ENCODE measurements around the gene ERCC5. TPM values are rescaled to one million over a fixed set of nuclear protein-coding genes. Genes with fewer than 3 reads are reported as not detected.

ERCC5 gene
- total and polyA plus RNA-seq, 2 of the 8 experiments (the other 6 are each of a cell fraction or from before 2014, with no cell fraction given) = 3.8 to 24.4 TPM

- no peak overlapping the region for H2AFZ ChIP-seq (ENCODE audit: low read length)
- no peak overlapping the region for H4K8ac ChIP-seq (ENCODE audit: extremely low read depth, insufficient read depth, low read length)
- H3K14ac ChIP-seq (ENCODE audit: insufficient read length) = no peak overlapping the region
- H2BK120ac ChIP-seq (replicated peaks; ENCODE audit: low read depth, low read length) = no peak overlapping the region
- no peaks in the 10 kb centered on the region for H3K79me2 ChIP-seq (ENCODE audit: control insufficient read depth in 1 of 2, insufficient read depth in 2 of 2, low read length in 2 of 2)
- no peak overlapping the region for H3K56ac ChIP-seq (replicated peaks; ENCODE audit: insufficient read length, low read depth, low read length)
- no peak overlapping the region for H3K4ac ChIP-seq (replicated peaks; ENCODE audit: insufficient read length, low read depth, low read length)
- H3K23ac ChIP-seq (ENCODE audit: insufficient read length) = no peak overlapping the region
- H3K18ac ChIP-seq (ENCODE audit: extremely low read depth, low read length) = no peak overlapping the region
- 65% methylated on average over 22 of the region's 22 CpGs; no CpG with 5 or more reads in 1 of the 2 experiments for WGBS, 2 experiments (ENCODE audit: extremely low coverage in 1 of 2, insufficient coverage in 1 of 2, insufficient read length in 1 of 2, insufficient replicate concordance in 2 of 2, low coverage in 1 of 2, low lambda C conversion rate in 2 of 2, missing lambda C conversion rate in 1 of 2)
- no peak overlapping the region for H2BK20ac ChIP-seq (ENCODE audit: low read length)
- H3K9me3 ChIP-seq (ENCODE audit: insufficient read depth in 2 of 2, low read depth in 1 of 2, low read length in 1 of 2) = no peaks in the 10 kb centered on the region
- peak; percentile 33 to 59 for DNase-seq (ENCODE audit: low read depth in 1 of 2, low spot score in 2 of 2)
- POLR2A ChIA-PET (ENCODE audit: partially characterized antibody) = interaction anchor here (1.4 kb wide), 1 partner anchor 32 kb away, joined by 3 read pairs; no protein-coding TSS in a partner anchor
- H4K5ac ChIP-seq (ENCODE audit: insufficient read length, low read depth, low read length) = no peak overlapping the region
- peak; percentile 84 for FAIRE-seq
- no peak overlapping the region for H4K91ac ChIP-seq (replicated peaks; ENCODE audit: insufficient read length, low read length)
- no peak overlapping the region; the same call in 1 of the 2 replicates for H2BK12ac ChIP-seq (ENCODE audit: low read depth, low read length)
- H3K79me1 ChIP-seq (ENCODE audit: low read depth, low read length) = no peaks in the 10 kb centered on the region
- no peak overlapping the region for H2AK5ac ChIP-seq (ENCODE audit: low read depth, low read length)
- no peak overlapping the region for H2BK5ac ChIP-seq (ENCODE audit: low read depth, low read length)
- peaks cover 0 to 5% (median 1%) of the 10 kb centered on the region in 4 experiments; a peak in 3 of 7 replicates for H3K4me1 ChIP-seq (replicated peaks in 1 of 4; ENCODE audit: control insufficient read depth in 3 of 4, insufficient read depth in 4 of 4, low read length in 3 of 4)
- no peak overlapping the region for H3K4me3 ChIP-seq (ENCODE audit: extremely low read depth in 1 of 4, insufficient read depth in 2 of 4, low read depth in 3 of 4, low read length in 4 of 4)
- peaks cover 0 to 21% (median 2%) of the 10 kb centered on the region in 4 experiments; a peak in 7 of 8 replicates for H3K36me3 ChIP-seq (ENCODE audit: control insufficient read depth in 2 of 4, insufficient read depth in 4 of 4, low read length in 3 of 4)
- no peak overlapping the region for H3K4me2 ChIP-seq (ENCODE audit: insufficient read depth in 1 of 2, low read depth in 2 of 2, low read length in 2 of 2)
- no peaks in the 10 kb centered on the region for H3K27me3 ChIP-seq (replicated peaks in 1 of 4; ENCODE audit: control insufficient read depth in 3 of 4, extremely low read depth in 1 of 4, insufficient read depth in 3 of 4, low read length in 3 of 4)
- no peaks in the 10 kb centered on the region for H4K20me1 ChIP-seq (replicated peaks in 1 of 2; ENCODE audit: control insufficient read depth in 1 of 2, insufficient read depth in 2 of 2, low read length in 2 of 2)
- CTCF ChIA-PET (ENCODE audit: partially characterized antibody) = interaction anchor here (0.6 to 3.0 kb wide), 54 partner anchors 8 to 1197 kb away, joined by 3 to 28 read pairs (median 4); partner anchors contain the start of gene TPP2
- no peak overlapping the region for H3K27ac ChIP-seq (ENCODE audit: low read depth, low read length)
- H3K9ac ChIP-seq (replicated peaks in 1 of 4; ENCODE audit: extremely low read depth in 1 of 4, low read depth in 3 of 4, low read length in 3 of 4) = no peak overlapping the region
- H2BK15ac ChIP-seq (ENCODE audit: low read length) = no peak overlapping the region
- no peaks in the 10 kb centered on the region for H3K23me2 ChIP-seq (ENCODE audit: low read depth, low read length)
- TF ChIP-seq RAD21 (IDR thresholded peaks at IDR 0.05 in 1 of 2, conservative IDR thresholded peaks at IDR 0.05 in 1 of 2; ENCODE audit: low read depth in 2 of 2, low read length in 2 of 2) (peak; percentile 86 to 90), RBBP5 (IDR thresholded peaks at IDR 0.05; ENCODE audit: borderline replicate concordance, low read depth, low read length) (no peak), ASH2L (IDR thresholded peaks at IDR 0.05; ENCODE audit: low read length) (no peak), SP4 (IDR thresholded peaks at IDR 0.05; ENCODE audit: low read length) (no peak), FOSL1 (IDR thresholded peaks at IDR 0.05; ENCODE audit: insufficient read depth, low read depth, low read length) (no peak), SRF (IDR thresholded peaks at IDR 0.05; ENCODE audit: low read depth, low read length) (no peak), BRCA1 (IDR thresholded peaks at IDR 0.05; ENCODE audit: low read depth, low read length) (no peak), RFX5 (IDR thresholded peaks at IDR 0.05; ENCODE audit: borderline replicate concordance, low read depth, low read length) (no peak)
- TF ChIP-seq, protein P1, sequence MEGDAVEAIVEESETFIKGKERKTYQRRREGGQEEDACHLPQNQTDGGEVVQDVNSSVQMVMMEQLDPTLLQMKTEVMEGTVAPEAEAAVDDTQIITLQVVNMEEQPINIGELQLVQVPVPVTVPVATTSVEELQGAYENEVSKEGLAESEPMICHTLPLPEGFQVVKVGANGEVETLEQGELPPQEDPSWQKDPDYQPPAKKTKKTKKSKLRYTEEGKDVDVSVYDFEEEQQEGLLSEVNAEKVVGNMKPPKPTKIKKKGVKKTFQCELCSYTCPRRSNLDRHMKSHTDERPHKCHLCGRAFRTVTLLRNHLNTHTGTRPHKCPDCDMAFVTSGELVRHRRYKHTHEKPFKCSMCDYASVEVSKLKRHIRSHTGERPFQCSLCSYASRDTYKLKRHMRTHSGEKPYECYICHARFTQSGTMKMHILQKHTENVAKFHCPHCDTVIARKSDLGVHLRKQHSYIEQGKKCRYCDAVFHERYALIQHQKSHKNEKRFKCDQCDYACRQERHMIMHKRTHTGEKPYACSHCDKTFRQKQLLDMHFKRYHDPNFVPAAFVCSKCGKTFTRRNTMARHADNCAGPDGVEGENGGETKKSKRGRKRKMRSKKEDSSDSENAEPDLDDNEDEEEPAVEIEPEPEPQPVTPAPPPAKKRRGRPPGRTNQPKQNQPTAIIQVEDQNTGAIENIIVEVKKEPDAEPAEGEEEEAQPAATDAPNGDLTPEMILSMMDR (IDR thresholded peaks at IDR 0.05; ENCODE audit: control extremely low read depth in 1 of 3, insufficient read depth in 1 of 3, low read depth in 1 of 3, low read length in 3 of 3) = peak; percentile 63 to 71 (median 67)
Measured at GRCh38 chr13:102870677-102871415, 25.0 kb downstream of the ERCC5 start.
